Left ventricle myocardium inferior (tissue), 1 donor: ENCODE data around the gene VASP. TPM values are rescaled to one million over a fixed set of nuclear protein-coding genes. Genes with fewer than 3 reads are reported as not detected.
A peak's percentile ranks its signal among the peaks of the same experiment; 100 is the strongest.

ENCODE experiments used
- DNase-seq: peaks from one replicate; pipeline ENCODE4 v3.0.0-alpha.2; 2020
- H3K27ac ChIP-seq: fragments of 200-600 bp; replicated peaks from 2 replicates; pipeline ENCODE4 v1.8.0; 2021
- H3K27me3 ChIP-seq: fragments of 200-600 bp; 2 replicates; pipeline ENCODE4 v1.8.0; 2021; ENCODE audit warnings: low read depth
- H3K36me3 ChIP-seq: fragments of 200-600 bp; 2 replicates; pipeline ENCODE4 v1.8.0; 2021
- H3K4me1 ChIP-seq: fragments of 200-600 bp; 2 replicates; pipeline ENCODE4 v1.8.0; 2021
- H3K4me3 ChIP-seq: fragments of 200-600 bp; 2 replicates; pipeline ENCODE4 v1.8.0; 2021; ENCODE audit warnings: mild to moderate bottlenecking, moderate library complexity
- H3K9me3 ChIP-seq: fragments of 200-600 bp; replicated peaks from 2 replicates; pipeline ENCODE4 v1.8.0; 2021
- CTCF ChIP-seq: fragments of 200-600 bp; IDR thresholded peaks from 2 replicates; pipeline ENCODE4 v1.8.0; 2021; ENCODE audit warnings: antibody characterized with exemption, mild to moderate bottlenecking, borderline replicate concordance
- intact Hi-C: fragments of 100-400 bp; cut with micrococcal nuclease; formaldehyde crosslinking; loops from one replicate; pipeline ENCODE4 v1.11.0; 2022
- total RNA-seq: library from RNA; stranded (reverse); fragmentation: NEBNext Ultra II Directional; extraction: Animal tissue kit (Norgen Biotek cat#: 25700); gene quantifications from one replicate; pipeline ENCODE4 v1.2.1, GENCODE V29; 2021
- donor health status: DM: no; HTN: yes; CAD: no; lungs with severe emphysema.

VASP gene
- total RNA-seq, 1 donor from 2014 or later = 32.8 TPM

- H3K27ac ChIP-seq = peak overlapping the region; percentile 70
- peak overlapping the region; percentile 69 for H3K4me3 ChIP-seq
- peaks cover 1% of the 10 kb centered on the region for H3K27me3 ChIP-seq
- H3K9me3 ChIP-seq = no peaks in the 10 kb centered on the region
- TF ChIP-seq CTCF = no peak
- no peaks in the 10 kb centered on the region for H3K36me3 ChIP-seq
- peaks cover 32% of the 10 kb centered on the region for H3K4me1 ChIP-seq
- intact Hi-C loops = no loop called here
- DNase-seq = no peak
Measured at GRCh38 chr19:45492137-45492626, 15.1 kb upstream of the VASP start.

- H3K4me3 ChIP-seq = peak overlapping the region; percentile 69
- no peaks in the 10 kb centered on the region for H3K9me3 ChIP-seq
- no peaks in the 10 kb centered on the region for H3K36me3 ChIP-seq
- peaks cover 8% of the 10 kb centered on the region for H3K27me3 ChIP-seq
- H3K4me1 ChIP-seq = peaks cover 38% of the 10 kb centered on the region
- peak; percentile 63 for DNase-seq
- intact Hi-C loops = no loop called here
- TF ChIP-seq CTCF = no peak
- peak overlapping the region; percentile 70 for H3K27ac ChIP-seq
Measured at GRCh38 chr19:45492627-45493470, 14.4 kb upstream of the VASP start.

GRCh38 chr19:45494261-45494916 is 12.9 kb upstream of the VASP start:
- DNase-seq = no peak
- Histone ChIP-seq H3K27ac (no peak overlapping the region), H3K4me3 (no peak overlapping the region), H3K36me3 (no peaks in the 10 kb centered on the region), H3K4me1 (peaks cover 53% of the 10 kb centered on the region), H3K27me3 (peaks cover 22% of the 10 kb centered on the region), H3K9me3 (no peaks in the 10 kb centered on the region)
- no peak for TF ChIP-seq CTCF
- intact Hi-C loops = no loop called here

- Histone ChIP-seq H3K4me1 (peaks cover 53% of the 10 kb centered on the region), H3K9me3 (no peaks in the 10 kb centered on the region), H3K36me3 (no peaks in the 10 kb centered on the region), H3K27me3 (peaks cover 30% of the 10 kb centered on the region), H3K27ac (no peak overlapping the region), H3K4me3 (no peak overlapping the region)
- DNase-seq = no peak
- TF ChIP-seq CTCF = no peak
- intact Hi-C loops = no loop called here
Measured at GRCh38 chr19:45495178-45495577, 12.1 kb upstream of the VASP start.

- no peak for DNase-seq
- Histone ChIP-seq H3K36me3 (no peaks in the 10 kb centered on the region), H3K4me1 (peaks cover 53% of the 10 kb centered on the region), H3K4me3 (peak overlapping the region; percentile 87), H3K9me3 (no peaks in the 10 kb centered on the region), H3K27ac (peak overlapping the region; percentile 38), H3K27me3 (peaks cover 42% of the 10 kb centered on the region)
- no peak for TF ChIP-seq CTCF
- intact Hi-C loops = no loop called here
Measured at GRCh38 chr19:45496349-45496953, 10.8 kb upstream of the VASP start.
